ENCODE measurements around the gene OR9A2.

The OR9A2 gene

DNA sequence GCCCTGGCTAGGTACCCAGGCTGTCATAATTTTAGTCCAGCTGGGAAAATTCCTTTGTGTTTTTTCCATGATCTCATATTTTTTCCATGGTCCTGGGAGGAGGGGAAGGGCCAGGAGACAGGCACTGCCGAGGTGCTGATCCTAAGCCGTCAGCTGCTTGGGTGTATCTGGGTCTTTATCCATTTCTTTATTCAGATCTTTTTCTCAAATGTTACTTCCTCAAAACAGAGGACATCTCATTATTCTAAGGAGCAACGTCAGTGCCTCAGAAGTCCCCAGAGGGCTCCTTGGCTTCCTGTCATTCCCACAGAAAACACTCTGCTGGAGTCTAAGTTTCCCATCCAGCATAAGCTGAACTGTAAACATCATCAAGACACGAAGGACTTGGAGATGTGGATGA is 22.4 kb upstream of the OR9A2 start:
- H3K27ac ChIP-seq (replicated peaks): no peak overlapping the region
- H3K27me3 ChIP-seq (ENCODE audit: insufficient read depth, poor library complexity, severe bottlenecking): no peaks in the 10 kb centered on the region
- no peak for TF ChIP-seq SPI1 (IDR thresholded peaks at IDR 0.05; ENCODE audit: borderline replicate concordance, low read depth)
- TF ChIP-seq REST (IDR thresholded peaks at IDR 0.05; ENCODE audit: insufficient replicate concordance, low read depth): no peak
- no peak for TF ChIP-seq GABPA (IDR thresholded peaks at IDR 0.05; ENCODE audit: low read depth)
- no peak for TF ChIP-seq CTCF (IDR thresholded peaks at IDR 0.05; ENCODE audit: insufficient read depth, low read length)
- TF ChIP-seq POLR2AphosphoS5 (IDR thresholded peaks at IDR 0.05; ENCODE audit: low read depth): no peak
- H3K4me3 ChIP-seq (replicated peaks; ENCODE audit: insufficient read depth, low read length): no peak overlapping the region
- no peak for DNase-seq (ENCODE audit: low read depth in 1 of 2, low spot score in 1 of 2)

DNA sequence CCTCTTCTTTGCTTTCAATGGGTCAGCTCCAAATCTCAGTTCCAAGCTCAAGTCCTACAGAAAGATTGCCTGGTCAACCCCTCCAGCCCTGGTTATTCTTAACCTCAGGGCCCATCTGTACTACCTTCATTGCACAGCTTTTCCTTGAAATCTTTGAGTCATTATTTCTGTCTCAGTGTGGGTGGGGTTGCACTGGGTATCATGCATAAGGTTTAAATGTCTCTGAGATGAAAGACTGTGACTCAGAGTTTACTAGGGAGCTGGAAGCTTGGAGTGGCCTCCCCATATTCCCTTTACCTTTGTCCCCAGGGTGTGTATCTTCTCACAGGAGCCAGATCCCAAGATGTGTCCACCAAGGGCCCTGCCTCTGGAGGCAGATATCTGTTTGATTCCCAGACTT is 21.9 kb upstream of the OR9A2 start:
- H3K4me3 ChIP-seq (replicated peaks; ENCODE audit: insufficient read depth, low read length): no peak overlapping the region
- no peak for DNase-seq (ENCODE audit: low read depth in 1 of 2, low spot score in 1 of 2)
- no peak for TF ChIP-seq SPI1 (IDR thresholded peaks at IDR 0.05; ENCODE audit: borderline replicate concordance, low read depth)
- no peak for TF ChIP-seq POLR2AphosphoS5 (IDR thresholded peaks at IDR 0.05; ENCODE audit: low read depth)
- H3K27me3 ChIP-seq (ENCODE audit: insufficient read depth, poor library complexity, severe bottlenecking): no peaks in the 10 kb centered on the region
- H3K27ac ChIP-seq (replicated peaks): no peak overlapping the region

DNA sequence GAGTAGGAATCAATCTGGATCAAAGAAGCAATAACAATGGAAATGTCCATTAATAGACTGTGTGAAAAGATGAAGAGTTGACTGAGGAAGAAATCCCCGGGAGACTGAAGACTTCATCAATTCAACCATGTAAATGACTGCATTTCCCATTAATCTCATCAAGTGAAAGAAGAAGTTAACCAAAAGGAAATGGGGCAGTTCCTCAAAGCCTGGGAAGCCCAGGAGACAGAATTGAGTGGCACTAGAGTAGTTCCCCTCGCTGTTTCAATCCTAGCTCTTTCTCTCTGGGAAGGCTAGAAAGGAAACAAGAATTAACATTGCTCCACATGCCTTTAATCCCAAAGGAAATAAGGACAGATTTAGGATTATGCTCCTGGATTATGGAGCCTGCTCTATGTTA is 20.4 kb upstream of the OR9A2 start:
- Histone ChIP-seq H3K4me3 (replicated peaks; ENCODE audit: insufficient read depth, low read length) (no peak overlapping the region), H3K27ac (replicated peaks) (no peak overlapping the region), H3K27me3 (ENCODE audit: insufficient read depth, poor library complexity, severe bottlenecking) (no peaks in the 10 kb centered on the region)
- no peak for TF ChIP-seq POLR2AphosphoS5 (IDR thresholded peaks at IDR 0.05; ENCODE audit: low read depth)
- peak; percentile 80 for TF ChIP-seq SPI1 (IDR thresholded peaks at IDR 0.05; ENCODE audit: borderline replicate concordance, low read depth)
- DNase-seq (ENCODE audit: low read depth in 1 of 2, low spot score in 1 of 2): no peak

DNA sequence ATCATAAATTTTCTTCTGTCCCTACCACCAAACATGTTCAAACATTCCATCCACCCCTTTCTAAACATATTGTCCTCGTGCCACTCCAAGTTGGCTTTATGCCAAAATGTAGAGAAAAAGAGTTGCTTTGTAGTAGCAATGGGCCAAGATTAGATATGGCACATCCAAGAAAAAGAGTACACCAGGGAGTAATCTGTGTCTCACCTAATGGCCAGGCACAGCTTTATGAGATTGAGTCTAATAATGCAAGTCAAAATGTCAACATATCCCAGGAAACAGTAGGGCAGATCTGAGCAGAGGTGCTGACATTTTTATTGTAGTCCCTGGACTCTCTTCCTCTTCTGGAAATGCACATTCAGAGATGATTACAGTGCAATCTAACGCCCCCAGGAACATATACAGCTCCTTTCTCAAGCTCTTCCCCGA is 19.5 kb upstream of the OR9A2 start:
- Histone ChIP-seq H3K27ac (replicated peaks) (no peak overlapping the region), H3K27me3 (ENCODE audit: insufficient read depth, poor library complexity, severe bottlenecking) (no peaks in the 10 kb centered on the region), H3K4me3 (replicated peaks; ENCODE audit: insufficient read depth, low read length) (no peak overlapping the region)
- no peak for TF ChIP-seq POLR2AphosphoS5 (IDR thresholded peaks at IDR 0.05; ENCODE audit: low read depth)
- TF ChIP-seq SPI1 (IDR thresholded peaks at IDR 0.05; ENCODE audit: borderline replicate concordance, low read depth): no peak
- TF ChIP-seq REST (IDR thresholded peaks at IDR 0.05; ENCODE audit: insufficient replicate concordance, low read depth): no peak
- TF ChIP-seq GABPA (IDR thresholded peaks at IDR 0.05; ENCODE audit: low read depth): no peak
- TF ChIP-seq CTCF (IDR thresholded peaks at IDR 0.05; ENCODE audit: insufficient read depth, low read length): no peak
- DNase-seq (ENCODE audit: low read depth in 1 of 2, low spot score in 1 of 2): no peak

GRCh38 chr7:143043391-143043790 is 16.5 kb upstream of the OR9A2 start:
- Histone ChIP-seq H3K27ac (replicated peaks) (no peak overlapping the region), H3K4me3 (replicated peaks; ENCODE audit: insufficient read depth, low read length) (no peak overlapping the region), H3K27me3 (ENCODE audit: insufficient read depth, poor library complexity, severe bottlenecking) (no peaks in the 10 kb centered on the region)
- no peak for DNase-seq (ENCODE audit: low read depth in 1 of 2, low spot score in 1 of 2)
- no peak for TF ChIP-seq CTCF (IDR thresholded peaks at IDR 0.05; ENCODE audit: insufficient read depth, low read length)
- TF ChIP-seq GABPA (IDR thresholded peaks at IDR 0.05; ENCODE audit: low read depth): no peak
- no peak for TF ChIP-seq POLR2AphosphoS5 (IDR thresholded peaks at IDR 0.05; ENCODE audit: low read depth)
- no peak for TF ChIP-seq SPI1 (IDR thresholded peaks at IDR 0.05; ENCODE audit: borderline replicate concordance, low read depth)
- no peak for TF ChIP-seq REST (IDR thresholded peaks at IDR 0.05; ENCODE audit: insufficient replicate concordance, low read depth)

All from HL-60 (cell line).